ENCODE results near the gene CDK6.

The CDK6 gene

DNA sequence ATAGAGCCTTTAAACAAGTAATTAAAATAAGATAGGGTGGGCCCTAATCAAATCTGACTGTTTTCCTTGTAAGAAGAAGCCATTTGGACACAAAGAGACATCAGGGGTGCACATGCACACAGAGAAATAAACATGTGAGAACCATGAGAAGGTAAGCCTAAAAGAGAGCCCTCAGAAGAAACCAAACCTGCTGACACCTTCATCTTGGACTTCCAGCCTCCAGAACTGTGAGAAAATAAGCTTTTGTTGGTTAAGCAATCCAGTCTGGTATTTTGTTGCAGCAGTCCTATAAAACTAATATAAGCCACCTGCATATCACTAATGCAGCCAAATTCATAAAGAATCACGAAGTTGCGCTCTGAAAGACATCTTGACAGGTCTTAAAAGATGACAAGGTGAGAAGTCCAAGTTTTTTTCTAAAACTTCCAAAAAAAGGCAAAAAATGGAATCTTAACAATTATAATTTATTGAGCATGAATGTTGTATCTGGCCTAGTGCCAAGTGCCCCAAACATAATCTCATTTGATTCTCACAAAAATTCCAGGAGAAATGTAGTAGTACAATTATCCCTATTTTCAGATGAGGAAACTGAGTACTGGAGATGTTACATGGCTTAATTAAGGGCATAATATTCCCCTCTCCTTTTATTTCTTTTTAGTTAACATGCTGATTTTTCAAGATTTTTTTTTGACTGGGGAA is 211.9 kb downstream of the CDK6 start:
- Histone ChIP-seq H2BK120ac (ENCODE audit: low read depth, low read length) (no peak overlapping the region), H3K18ac (ENCODE audit: low read length) (no peak overlapping the region), H4K91ac (ENCODE audit: low read depth, low read length, poor library complexity) (no peak overlapping the region), H4K8ac (ENCODE audit: low read depth, low read length) (no peak overlapping the region), H3K79me1 (ENCODE audit: low read depth, low read length) (no peaks in the 10 kb centered on the region), H3K4me3 (ENCODE audit: low read length in 2 of 2) (no peak overlapping the region), H3K9ac (ENCODE audit: low read depth, low read length, poor library complexity) (no peak overlapping the region), H2AK5ac (ENCODE audit: low read depth, low read length) (no peak overlapping the region), H3K27ac (replicated peaks; ENCODE audit: low read length) (no peak overlapping the region), H2BK15ac (ENCODE audit: low read length) (no peak overlapping the region), H3K27me3 (ENCODE audit: control insufficient read depth in 3 of 3, insufficient read depth in 3 of 3, low read depth in 1 of 3, low read length in 3 of 3) (no peaks in the 10 kb centered on the region), H2BK5ac (ENCODE audit: low read length) (no peak overlapping the region), H3K4ac (ENCODE audit: low read length) (no peak overlapping the region), H3K36me3 (replicated peaks in 1 of 2; ENCODE audit: control insufficient read depth in 2 of 2, insufficient read depth in 2 of 2, low read length in 2 of 2) (peaks cover 0 to 11% of the 10 kb centered on the region in 2 donors), H2AFZ (ENCODE audit: low read length) (no peak overlapping the region), H3K9me3 (replicated peaks in 1 of 2; ENCODE audit: control insufficient read depth in 2 of 2, insufficient read depth in 1 of 2, low read depth in 1 of 2, low read length in 2 of 2) (peaks cover 0 to 20% of the 10 kb centered on the region in 2 donors), H2BK12ac (ENCODE audit: low read length) (no peak overlapping the region), H3K4me2 (ENCODE audit: insufficient read depth, low read length, poor library complexity, severe bottlenecking) (no peak overlapping the region), H3K14ac (ENCODE audit: low read length) (no peak overlapping the region), H3K23ac (ENCODE audit: low read depth, low read length, poor library complexity) (no peak overlapping the region), H3K4me1 (ENCODE audit: control insufficient read depth in 2 of 2, insufficient read depth in 1 of 2, low read depth in 1 of 2, low read length in 2 of 2) (no peaks in the 10 kb centered on the region)
- no CpG with 5 or more reads among the region's 2 CpGs for WGBS, 2 donors (ENCODE audit: extremely low coverage in 2 of 2, insufficient read length in 2 of 2, insufficient replicate concordance in 1 of 2)
- DNase-seq (ENCODE audit: low spot score) = no peak

GRCh38 chr7:92623544-92623943 is 212.8 kb downstream of the CDK6 start:
- Histone ChIP-seq H2BK15ac (ENCODE audit: low read length) (no peak overlapping the region), H3K4me1 (ENCODE audit: control insufficient read depth in 2 of 2, insufficient read depth in 1 of 2, low read depth in 1 of 2, low read length in 2 of 2) (no peaks in the 10 kb centered on the region), H2AK5ac (ENCODE audit: low read depth, low read length) (no peak overlapping the region), H3K79me1 (ENCODE audit: low read depth, low read length) (no peaks in the 10 kb centered on the region), H4K8ac (ENCODE audit: low read depth, low read length) (no peak overlapping the region), H3K23ac (ENCODE audit: low read depth, low read length, poor library complexity) (no peak overlapping the region), H3K27ac (replicated peaks; ENCODE audit: low read length) (no peak overlapping the region), H3K27me3 (ENCODE audit: control insufficient read depth in 3 of 3, insufficient read depth in 3 of 3, low read depth in 1 of 3, low read length in 3 of 3) (no peaks in the 10 kb centered on the region), H2BK12ac (ENCODE audit: low read length) (no peak overlapping the region), H3K18ac (ENCODE audit: low read length) (no peak overlapping the region), H3K14ac (ENCODE audit: low read length) (no peak overlapping the region), H3K9ac (ENCODE audit: low read depth, low read length, poor library complexity) (no peak overlapping the region), H4K91ac (ENCODE audit: low read depth, low read length, poor library complexity) (no peak overlapping the region), H3K9me3 (replicated peaks in 1 of 2; ENCODE audit: control insufficient read depth in 2 of 2, insufficient read depth in 1 of 2, low read depth in 1 of 2, low read length in 2 of 2) (peaks cover 0 to 17% of the 10 kb centered on the region in 2 donors), H3K36me3 (replicated peaks in 1 of 2; ENCODE audit: control insufficient read depth in 2 of 2, insufficient read depth in 2 of 2, low read length in 2 of 2) (peaks cover 0 to 10% of the 10 kb centered on the region in 2 donors), H3K4me3 (ENCODE audit: low read length in 2 of 2) (no peak overlapping the region), H3K4me2 (ENCODE audit: insufficient read depth, low read length, poor library complexity, severe bottlenecking) (no peak overlapping the region), H2AFZ (ENCODE audit: low read length) (no peak overlapping the region), H3K4ac (ENCODE audit: low read length) (no peak overlapping the region), H2BK120ac (ENCODE audit: low read depth, low read length) (no peak overlapping the region), H2BK5ac (ENCODE audit: low read length) (no peak overlapping the region)
- no peak for DNase-seq (ENCODE audit: low spot score)
- WGBS, 2 donors (ENCODE audit: extremely low coverage in 2 of 2, insufficient read length in 2 of 2, insufficient replicate concordance in 1 of 2) = no CpG with 5 or more reads among the region's 1 CpG

- Histone ChIP-seq H3K27me3 (ENCODE audit: control insufficient read depth in 3 of 3, insufficient read depth in 3 of 3, low read depth in 1 of 3, low read length in 3 of 3) (no peaks in the 10 kb centered on the region), H3K9ac (ENCODE audit: low read depth, low read length, poor library complexity) (no peak overlapping the region), H3K9me3 (replicated peaks in 1 of 2; ENCODE audit: control insufficient read depth in 2 of 2, insufficient read depth in 1 of 2, low read depth in 1 of 2, low read length in 2 of 2) (peaks cover 0 to 13% of the 10 kb centered on the region in 2 donors), H3K14ac (ENCODE audit: low read length) (no peak overlapping the region), H2AK5ac (ENCODE audit: low read depth, low read length) (no peak overlapping the region), H3K27ac (replicated peaks; ENCODE audit: low read length) (no peak overlapping the region), H2BK15ac (ENCODE audit: low read length) (no peak overlapping the region), H3K4me2 (ENCODE audit: insufficient read depth, low read length, poor library complexity, severe bottlenecking) (no peak overlapping the region), H2BK12ac (ENCODE audit: low read length) (no peak overlapping the region), H3K18ac (ENCODE audit: low read length) (no peak overlapping the region), H3K36me3 (replicated peaks in 1 of 2; ENCODE audit: control insufficient read depth in 2 of 2, insufficient read depth in 2 of 2, low read length in 2 of 2) (peaks cover 0 to 15% of the 10 kb centered on the region in 2 donors), H3K4me1 (ENCODE audit: control insufficient read depth in 2 of 2, insufficient read depth in 1 of 2, low read depth in 1 of 2, low read length in 2 of 2) (no peaks in the 10 kb centered on the region), H3K4me3 (ENCODE audit: low read length in 2 of 2) (no peak overlapping the region), H4K8ac (ENCODE audit: low read depth, low read length) (no peak overlapping the region), H3K23ac (ENCODE audit: low read depth, low read length, poor library complexity) (no peak overlapping the region), H2BK120ac (ENCODE audit: low read depth, low read length) (no peak overlapping the region), H3K79me1 (ENCODE audit: low read depth, low read length) (no peaks in the 10 kb centered on the region), H2BK5ac (ENCODE audit: low read length) (no peak overlapping the region), H3K4ac (ENCODE audit: low read length) (no peak overlapping the region), H2AFZ (ENCODE audit: low read length) (no peak overlapping the region), H4K91ac (ENCODE audit: low read depth, low read length, poor library complexity) (no peak overlapping the region)
- no CpG with 5 or more reads among the region's 3 CpGs for WGBS, 2 donors (ENCODE audit: extremely low coverage in 2 of 2, insufficient read length in 2 of 2, insufficient replicate concordance in 1 of 2)
- DNase-seq (ENCODE audit: low spot score) = no peak
These were observed 213.7 kb downstream of the CDK6 start for GRCh38 chr7:92622685-92623084.

DNA sequence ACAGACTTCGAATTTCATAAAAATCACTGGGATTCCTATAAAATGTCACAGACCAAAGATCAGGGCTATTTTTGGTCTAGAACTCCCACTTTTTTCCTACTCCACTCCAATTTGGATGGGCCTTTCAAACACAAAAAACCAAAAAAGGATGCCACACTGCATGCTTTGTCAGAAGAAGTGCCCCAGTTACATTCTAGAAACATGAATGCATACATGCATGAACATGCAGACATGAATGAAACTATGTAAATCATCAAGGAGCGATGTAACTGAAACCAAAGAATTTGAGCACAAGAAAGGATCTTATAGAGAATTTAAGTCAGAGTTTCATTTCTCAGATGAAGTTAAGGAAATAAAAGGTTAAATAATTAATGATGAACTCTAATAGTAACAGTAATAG is 214.3 kb downstream of the CDK6 start:
- no peaks in the 10 kb centered on the region for H3K4me1 ChIP-seq (ENCODE audit: control insufficient read depth in 2 of 2, insufficient read depth in 1 of 2, low read depth in 1 of 2, low read length in 2 of 2)
- H3K9ac ChIP-seq (ENCODE audit: low read depth, low read length, poor library complexity) = no peak overlapping the region
- H2BK120ac ChIP-seq (ENCODE audit: low read depth, low read length) = no peak overlapping the region
- H2AFZ ChIP-seq (ENCODE audit: low read length) = no peak overlapping the region
- no peak overlapping the region for H3K18ac ChIP-seq (ENCODE audit: low read length)
- H3K36me3 ChIP-seq (replicated peaks in 1 of 2; ENCODE audit: control insufficient read depth in 2 of 2, insufficient read depth in 2 of 2, low read length in 2 of 2) = peaks cover 0 to 17% of the 10 kb centered on the region in 2 donors
- H2BK12ac ChIP-seq (ENCODE audit: low read length) = no peak overlapping the region
- no peak overlapping the region for H3K27ac ChIP-seq (replicated peaks; ENCODE audit: low read length)
- H3K9me3 ChIP-seq (replicated peaks in 1 of 2; ENCODE audit: control insufficient read depth in 2 of 2, insufficient read depth in 1 of 2, low read depth in 1 of 2, low read length in 2 of 2) = peaks cover 0 to 9% of the 10 kb centered on the region in 2 donors
- no peaks in the 10 kb centered on the region for H3K79me1 ChIP-seq (ENCODE audit: low read depth, low read length)
- no CpG with 5 or more reads among the region's 2 CpGs for WGBS, 2 donors (ENCODE audit: extremely low coverage in 2 of 2, insufficient read length in 2 of 2, insufficient replicate concordance in 1 of 2)
- DNase-seq (ENCODE audit: low spot score) = no peak
- H3K23ac ChIP-seq (ENCODE audit: low read depth, low read length, poor library complexity) = no peak overlapping the region
- no peak overlapping the region for H2BK15ac ChIP-seq (ENCODE audit: low read length)
- no peak overlapping the region for H2BK5ac ChIP-seq (ENCODE audit: low read length)
- no peak overlapping the region for H3K4me2 ChIP-seq (ENCODE audit: insufficient read depth, low read length, poor library complexity, severe bottlenecking)
- H2AK5ac ChIP-seq (ENCODE audit: low read depth, low read length) = no peak overlapping the region
- no peaks in the 10 kb centered on the region for H3K27me3 ChIP-seq (ENCODE audit: control insufficient read depth in 3 of 3, insufficient read depth in 3 of 3, low read depth in 1 of 3, low read length in 3 of 3)
- no peak overlapping the region for H3K14ac ChIP-seq (ENCODE audit: low read length)
- H3K4me3 ChIP-seq (ENCODE audit: low read length in 2 of 2) = no peak overlapping the region
- H4K8ac ChIP-seq (ENCODE audit: low read depth, low read length) = no peak overlapping the region
- no peak overlapping the region for H3K4ac ChIP-seq (ENCODE audit: low read length)
- H4K91ac ChIP-seq (ENCODE audit: low read depth, low read length, poor library complexity) = no peak overlapping the region

Measured in neuronal stem cell (in vitro differentiated cells).